NCI-H187 treated with DMSO at 0.1 percent for 48 hours (cell line): ENCODE results near the gene NECTIN4.
"Not testable (repeated sequence)": the region's sequence is repeated elsewhere in the genome, so short reads cannot be mapped to it uniquely, and the experiment has no call there.

Experiments
- DNase-seq: peaks from one replicate; lab custom pipeline; 2025; lab: John Stamatoyannopoulos, UW

NECTIN4 gene

DNA sequence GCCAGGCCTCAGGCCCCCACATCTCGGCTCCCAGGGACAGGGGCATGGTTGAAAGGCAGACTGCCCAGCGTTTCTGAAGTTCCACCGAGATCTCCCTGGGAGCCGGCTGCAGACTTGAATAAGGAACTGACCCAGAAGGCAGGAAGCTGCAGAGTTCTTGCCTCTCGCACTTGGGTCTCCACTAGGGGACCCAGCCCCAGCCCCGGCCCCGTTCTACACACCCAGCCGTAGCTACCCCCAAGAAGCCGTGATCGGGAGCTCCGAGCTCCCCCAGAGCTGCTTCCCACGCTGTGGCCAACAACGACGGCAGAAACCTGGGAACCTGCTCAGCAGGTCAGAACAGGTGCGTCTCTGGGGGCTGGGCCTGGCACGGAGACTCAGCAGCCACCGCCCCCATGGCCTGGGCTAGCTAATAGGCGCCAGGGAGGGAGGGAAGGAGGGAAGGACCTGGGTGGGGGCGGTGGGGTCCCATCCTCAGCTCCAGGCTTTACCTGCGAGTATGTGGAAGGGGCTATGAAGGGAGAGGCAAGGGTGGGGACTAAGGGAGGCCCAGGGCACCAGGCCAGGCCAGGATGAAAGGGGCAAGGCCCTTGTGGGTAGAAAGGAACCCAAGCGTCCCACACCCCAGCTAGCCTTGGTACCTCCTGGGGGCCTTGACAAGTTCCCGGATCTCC, at the start of gene NECTIN4:
Gene NECTIN4, minus strand, starts transcription at position 308 of the 674 bp plus-strand sequence. Its CDS starts 262 bp downstream, at position 46.
- DNase-seq, result no peak

DNA sequence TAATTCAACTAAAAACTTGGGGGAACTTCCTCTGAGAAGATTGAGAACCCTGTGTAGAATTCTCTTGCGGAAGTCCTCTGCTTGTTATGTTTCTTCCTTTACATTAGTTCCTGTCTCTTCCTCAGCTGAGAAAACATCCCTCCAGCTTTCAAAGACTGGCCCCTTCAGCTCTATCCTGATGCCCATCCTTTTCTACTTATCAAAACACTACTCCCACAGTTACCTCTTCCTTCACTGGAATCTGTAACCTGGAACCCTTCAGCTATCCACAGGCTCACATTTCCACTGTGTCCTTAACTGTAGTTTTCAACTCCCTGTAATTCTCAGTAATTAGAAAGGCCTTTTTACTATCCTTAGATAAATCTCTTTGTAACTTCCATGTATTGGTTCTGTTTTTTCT, 49.1 kb upstream of the NECTIN4 start:
- no peak for DNase-seq

DNA sequence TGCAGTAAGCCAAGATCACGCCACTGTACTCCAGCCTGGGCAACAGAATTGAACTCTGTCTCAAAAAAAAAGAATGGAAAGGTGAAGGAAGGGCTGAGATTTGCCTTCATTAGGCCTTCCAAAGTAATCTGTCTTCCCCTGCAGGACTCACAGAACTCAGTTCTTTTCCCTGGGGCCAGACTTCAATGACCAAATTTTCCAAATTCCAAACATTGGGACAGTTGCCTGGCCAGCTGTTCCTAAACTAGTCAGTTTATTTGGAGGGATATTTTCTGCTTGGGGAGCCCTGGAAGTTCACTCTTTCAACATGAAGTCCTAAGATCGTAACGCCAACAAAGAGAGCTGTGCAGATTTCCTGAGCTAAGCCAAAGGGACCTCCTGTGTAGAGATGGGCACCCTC, 48.5 kb upstream of the NECTIN4 start:
- DNase-seq, result no peak

DNA sequence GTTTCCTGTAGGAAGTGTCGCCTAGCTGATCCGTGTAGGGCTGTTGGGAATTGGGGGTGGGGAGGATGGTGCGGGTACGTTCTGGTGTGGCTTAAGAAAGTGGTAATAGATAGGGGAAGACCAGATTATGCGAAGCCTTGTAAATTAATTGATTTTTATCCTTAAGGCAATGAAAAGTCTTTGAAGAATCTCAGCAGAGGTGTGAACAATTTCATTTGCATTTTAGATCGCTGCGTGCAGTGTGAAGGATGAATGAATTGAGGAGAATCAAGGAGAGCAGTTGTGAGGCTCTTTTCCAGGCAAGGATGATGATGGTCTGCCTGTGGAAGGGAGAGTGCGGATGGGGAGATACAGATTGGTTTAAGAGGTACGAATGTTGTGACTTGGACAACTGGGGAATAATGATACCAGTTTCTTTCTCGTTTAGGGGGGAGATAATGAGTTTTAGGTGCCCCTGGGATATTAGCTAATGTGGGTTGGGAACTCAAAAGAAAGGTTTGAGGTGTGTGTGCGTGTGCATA, 43.9 kb upstream of the NECTIN4 start:
- DNase-seq, result no peak

DNA sequence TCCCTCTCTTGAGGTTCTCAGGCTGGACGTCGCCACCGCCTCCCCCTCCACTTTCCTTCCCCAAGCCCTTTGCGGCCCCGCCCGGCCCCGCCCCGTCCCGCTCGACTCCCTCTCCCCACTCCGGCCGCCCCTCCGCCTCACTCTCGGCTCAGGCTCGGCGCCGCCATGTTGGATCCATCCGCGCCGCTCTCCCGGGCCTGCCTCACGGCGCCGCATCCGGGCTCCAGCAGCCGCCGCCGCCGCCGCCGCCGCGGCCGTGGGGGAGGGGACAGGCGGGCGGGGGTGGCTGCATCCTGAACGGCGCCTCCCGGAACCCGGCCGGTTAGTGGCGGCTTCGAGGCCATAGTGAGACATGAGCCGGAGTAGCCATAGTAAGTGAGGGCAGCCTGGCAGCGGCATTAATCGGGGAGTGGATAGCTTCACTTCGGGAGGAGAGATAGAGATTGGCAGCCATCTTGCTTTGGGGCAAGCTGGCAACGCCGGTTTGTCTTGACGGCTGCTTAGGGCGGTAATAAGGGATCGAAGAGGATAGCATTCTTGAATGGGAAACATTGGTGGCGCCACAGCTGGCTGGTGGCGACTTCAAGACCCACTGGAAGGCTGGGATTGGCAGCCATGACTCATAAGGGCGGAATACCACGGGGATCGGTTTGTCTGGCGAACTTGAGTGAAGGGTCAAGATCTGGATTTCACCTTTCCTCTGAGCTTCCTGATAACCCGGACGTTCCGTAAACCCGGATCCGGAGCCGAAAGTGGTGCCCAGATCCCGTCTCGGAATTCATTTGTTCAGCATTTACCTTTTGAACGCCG, 43.3 kb upstream of the NECTIN4 start, which contains the start of gene DEDD:
Gene DEDD, minus strand, starts transcription at position 258 of the 810 bp plus-strand sequence. CDS start 8,205 bp downstream, outside the sequence.
- DNase-seq, result peak; percentile 100

DNA sequence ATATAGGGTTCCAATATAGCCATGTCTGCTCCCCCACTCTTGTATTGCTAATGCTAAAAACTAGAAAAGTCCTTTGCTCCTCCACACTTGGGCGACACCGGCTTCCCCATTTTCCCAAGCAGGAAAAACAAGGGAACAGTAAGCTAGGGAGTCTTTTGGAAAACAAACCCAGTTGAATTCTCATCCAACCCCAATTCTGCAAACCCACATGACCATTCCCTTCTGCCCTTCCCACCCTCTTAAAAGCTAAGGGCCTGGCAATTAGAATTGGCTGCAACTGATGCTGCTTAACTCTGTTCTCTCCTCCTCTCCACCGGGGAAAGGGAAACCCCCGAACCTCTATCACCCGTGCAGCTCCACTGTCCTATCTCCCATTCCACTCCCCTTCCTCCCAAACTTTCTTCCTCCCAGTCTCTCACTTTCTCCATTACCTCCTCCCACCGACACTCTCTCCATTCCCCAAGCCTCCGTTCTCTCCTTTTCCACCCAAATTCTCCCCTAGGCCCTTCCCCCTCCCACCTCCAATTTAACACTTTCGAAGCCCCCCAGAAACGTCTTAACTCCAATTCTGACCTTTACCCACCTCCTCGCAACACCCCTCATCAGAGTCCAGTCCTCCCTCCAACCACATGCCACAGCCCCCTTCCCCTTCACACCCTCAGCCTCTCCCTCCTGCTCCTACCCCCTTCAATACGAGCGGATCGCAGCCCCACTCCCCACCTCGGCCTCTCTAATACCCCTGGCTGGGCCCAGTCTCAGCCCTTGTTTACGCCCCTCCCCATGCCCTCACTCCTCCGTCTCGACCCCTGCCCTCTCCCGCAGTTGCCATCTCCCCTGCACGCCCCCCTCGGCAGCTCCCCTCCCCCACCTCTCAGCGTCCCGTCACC, 42.4 kb upstream of the NECTIN4 start:
- DNase-seq, result no peak

DNA sequence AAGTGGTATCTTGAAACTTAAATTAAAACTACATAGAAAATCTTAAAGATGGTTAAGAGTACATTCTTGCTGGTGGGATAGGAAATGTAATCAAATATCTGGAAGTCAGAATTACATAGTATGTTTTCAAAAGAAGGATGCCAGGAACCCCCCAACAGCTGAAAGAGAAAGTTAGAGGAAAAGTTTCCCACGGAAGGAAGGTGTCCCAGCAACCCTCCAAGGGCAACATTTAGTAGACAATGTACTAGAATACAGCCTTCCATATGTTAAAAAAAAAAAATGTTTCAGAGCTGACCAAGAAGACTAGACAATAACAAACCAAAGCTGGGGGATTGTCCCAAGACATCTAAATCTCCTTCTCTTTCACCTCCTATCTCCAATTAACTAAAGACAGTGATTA, 40.9 kb upstream of the NECTIN4 start:
- no peak for DNase-seq

DNA sequence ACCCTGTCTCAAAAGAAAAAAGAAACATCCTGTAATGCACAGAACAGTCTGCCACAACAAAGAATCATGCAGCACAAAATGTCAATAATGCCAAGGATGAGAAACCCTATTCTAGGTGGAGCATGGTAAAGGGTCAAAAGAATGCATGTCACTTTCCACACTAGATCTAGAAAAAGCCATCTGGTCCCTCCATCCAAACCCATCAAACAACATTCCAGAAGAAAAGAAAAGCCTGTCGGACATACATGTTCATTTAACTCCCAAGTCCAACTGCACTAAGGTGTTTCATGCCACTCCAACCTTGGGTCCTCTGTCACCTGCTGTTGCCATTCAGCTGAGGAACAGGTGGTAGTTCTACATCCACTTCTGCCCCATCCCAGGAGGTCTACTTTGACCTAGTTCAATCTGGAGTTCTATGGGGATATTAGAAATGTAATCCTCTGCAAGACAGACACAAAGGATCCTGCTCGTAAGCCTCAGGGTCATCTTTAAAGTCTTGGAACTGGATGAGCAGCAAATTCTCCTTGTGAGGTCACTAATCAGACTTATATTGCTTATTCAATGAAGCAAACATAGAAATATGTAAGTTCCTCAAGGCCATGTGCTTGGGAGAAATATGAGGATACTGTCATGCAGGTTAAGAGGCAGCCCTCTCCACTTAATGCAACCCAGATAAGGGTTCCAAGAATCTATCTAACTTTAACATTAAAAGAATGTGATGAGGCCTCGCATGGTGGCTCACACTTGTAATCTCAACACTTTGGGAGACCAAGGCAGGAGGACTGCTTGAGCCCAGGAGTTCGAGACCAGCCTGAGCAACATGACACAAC, 39.4 kb upstream of the NECTIN4 start:
- no peak for DNase-seq

DNA sequence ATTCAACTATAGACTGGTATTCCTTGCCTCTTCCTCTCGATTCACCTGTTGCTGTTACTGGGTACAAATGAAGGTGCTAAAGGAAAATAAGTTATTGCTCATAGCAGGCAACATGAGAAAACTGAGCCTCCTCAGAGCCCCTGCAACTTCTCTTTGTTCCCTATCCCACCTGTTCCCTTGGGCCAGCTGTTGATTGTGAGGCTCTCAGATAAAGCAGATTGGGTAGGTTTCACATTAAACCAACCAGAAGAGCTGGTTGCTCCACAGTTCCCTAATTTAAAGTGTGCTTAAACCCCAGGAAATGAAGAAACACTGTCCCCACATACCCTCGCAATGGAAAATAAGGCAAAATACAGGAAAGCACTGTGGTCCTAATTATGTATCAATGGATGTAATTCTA, 38.3 kb upstream of the NECTIN4 start:
- DNase-seq, result no peak

DNA sequence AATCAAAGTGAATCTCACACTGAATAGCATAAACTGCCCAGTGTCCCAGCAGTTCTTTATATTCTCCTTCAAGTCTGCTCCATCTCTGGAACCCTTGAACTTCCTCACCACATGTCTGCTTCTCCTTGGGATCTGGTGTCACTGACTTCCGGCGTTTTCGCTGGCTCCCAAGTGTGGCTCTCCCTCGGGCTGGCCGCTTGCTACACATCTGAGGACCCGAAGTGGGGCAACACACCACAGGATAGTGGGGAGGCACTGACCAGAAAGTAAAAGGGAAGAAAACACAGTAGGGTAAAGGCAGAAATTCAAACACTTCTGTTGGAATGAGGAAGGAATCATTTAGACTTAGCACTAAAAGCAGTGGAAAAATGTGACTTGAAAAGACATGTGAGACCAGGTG, 33.6 kb upstream of the NECTIN4 start:
- DNase-seq, result no peak

DNA sequence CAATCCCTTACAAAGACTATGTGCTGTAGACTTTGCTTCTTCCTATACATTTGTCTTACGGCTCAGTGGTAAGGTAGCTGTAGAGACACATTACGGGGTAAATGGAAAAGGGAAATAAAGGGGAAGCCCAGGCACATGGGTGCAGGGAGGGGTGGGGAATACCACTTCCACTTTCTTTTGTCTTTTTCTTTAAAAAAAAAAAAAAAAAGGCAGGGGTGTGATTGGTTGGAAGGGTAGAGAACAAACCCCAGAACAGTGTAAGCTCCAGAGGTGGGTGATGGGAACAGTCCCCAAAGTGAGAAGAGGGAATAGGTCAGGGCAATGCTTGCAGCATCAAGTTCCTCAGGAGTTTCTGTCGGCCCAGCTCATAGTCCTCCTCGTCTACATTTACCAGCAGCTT, 32.5 kb upstream of the NECTIN4 start:
- DNase-seq, result no peak

DNA sequence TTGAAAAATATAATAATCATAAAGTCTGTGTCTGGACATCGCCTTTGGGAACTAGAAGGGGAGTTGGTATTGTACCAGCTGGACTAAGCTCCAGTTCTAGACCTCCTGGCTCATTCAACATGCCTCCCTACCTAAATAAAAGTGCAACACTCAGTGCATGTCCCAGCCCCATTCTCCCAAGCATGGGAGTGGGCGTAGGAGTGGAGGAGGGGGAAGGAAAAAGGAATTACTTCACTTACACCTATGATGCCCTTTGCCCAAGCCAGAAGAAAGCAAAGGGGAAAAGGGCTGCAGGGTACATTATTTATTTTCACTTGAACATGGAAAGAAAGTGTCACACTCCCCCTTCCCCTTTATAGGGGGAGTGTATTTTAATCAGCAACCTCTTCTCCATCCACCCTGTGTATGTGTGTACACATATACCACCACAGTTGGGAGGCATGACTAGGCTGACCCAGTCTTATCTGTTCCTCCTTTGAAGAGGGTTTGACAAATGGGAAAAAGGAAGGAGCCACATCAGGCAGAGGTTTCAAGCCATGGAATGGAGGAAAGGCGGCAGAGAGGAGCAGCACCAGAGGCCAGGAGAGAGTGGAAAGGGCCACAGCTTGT, 31.8 kb upstream of the NECTIN4 start:
- DNase-seq, result no peak

DNA sequence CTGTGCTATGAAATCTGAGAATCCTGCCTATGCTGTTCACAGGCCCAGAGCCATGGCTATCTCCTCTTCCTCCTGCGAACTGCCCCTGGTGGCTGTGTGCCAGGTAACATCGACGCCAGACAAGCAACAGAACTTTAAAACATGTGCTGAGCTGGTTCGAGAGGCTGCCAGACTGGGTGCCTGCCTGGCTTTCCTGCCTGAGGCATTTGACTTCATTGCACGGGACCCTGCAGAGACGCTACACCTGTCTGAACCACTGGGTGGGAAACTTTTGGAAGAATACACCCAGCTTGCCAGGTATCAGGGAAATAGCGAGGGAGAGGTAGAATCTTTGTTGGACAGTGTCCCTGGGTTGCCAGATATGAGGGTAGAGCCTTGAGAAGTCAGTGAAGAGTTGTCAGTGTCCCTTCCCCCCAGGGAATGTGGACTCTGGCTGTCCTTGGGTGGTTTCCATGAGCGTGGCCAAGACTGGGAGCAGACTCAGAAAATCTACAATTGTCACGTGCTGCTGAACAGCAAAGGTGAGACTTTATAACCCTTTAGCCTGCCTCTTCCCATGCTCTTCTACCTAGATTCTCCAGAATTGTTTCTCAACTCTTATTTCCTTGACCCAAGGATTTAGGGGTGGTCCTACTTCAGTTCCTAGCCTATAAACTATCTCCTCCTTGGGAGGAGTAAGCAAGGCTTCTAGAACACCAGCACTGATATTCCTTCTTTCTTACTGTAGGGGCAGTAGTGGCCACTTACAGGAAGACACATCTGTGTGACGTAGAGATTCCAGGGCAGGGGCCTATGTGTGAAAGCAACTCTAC, 29.9 kb upstream of the NECTIN4 start:
- DNase-seq, result no peak

DNA sequence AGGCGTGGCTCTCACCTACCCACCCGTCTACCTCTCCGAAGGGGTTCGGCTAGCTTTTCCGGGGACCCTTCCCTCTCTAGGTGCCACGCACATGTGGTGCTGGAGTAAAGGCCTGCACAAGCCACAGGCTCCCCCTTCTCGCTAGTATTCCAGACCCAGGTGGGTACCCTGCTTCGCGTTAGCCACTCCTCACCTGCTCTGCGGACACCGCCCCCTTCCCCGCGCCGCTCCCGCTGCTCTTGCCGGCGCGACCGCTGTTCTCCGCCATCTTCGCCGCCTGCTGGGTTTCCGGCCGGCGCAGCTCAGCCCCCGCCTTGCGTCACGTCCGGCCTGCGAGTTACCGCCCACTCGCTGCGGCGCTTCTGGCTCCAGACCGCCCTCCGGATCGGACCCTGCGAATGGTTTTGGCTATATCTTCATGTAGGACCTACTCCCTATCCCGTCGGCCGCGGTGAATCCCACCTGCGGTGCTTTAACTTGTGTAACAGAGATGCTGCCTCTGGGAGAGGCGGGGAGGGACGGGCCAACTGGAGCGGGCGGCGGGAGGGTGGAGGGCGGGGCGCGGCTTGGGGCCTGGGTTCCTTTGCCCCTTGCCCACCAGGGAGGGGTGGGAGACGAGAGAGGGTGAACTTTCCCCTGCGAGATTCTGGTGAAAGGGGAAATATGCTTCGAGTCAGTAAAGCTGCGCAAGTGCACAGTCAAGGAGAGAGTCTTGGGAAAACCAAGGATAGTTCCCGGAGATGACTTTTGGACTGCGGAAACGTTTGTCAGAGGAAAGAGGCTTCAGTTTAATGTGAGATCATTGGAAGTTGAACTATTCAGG, 28.6 kb upstream of the NECTIN4 start, which contains the start of the genes NIT1 and PFDN2:
Gene NIT1, plus strand, starts transcription at position 347 of the 823 bp plus-strand sequence. Its CDS starts 72 bp downstream, at position 419.
Gene PFDN2, minus strand, starts transcription at position 279 of the 823 bp plus-strand sequence. Its CDS starts 11 bp downstream, at position 268.
- DNase-seq, result peak; percentile 52

DNA sequence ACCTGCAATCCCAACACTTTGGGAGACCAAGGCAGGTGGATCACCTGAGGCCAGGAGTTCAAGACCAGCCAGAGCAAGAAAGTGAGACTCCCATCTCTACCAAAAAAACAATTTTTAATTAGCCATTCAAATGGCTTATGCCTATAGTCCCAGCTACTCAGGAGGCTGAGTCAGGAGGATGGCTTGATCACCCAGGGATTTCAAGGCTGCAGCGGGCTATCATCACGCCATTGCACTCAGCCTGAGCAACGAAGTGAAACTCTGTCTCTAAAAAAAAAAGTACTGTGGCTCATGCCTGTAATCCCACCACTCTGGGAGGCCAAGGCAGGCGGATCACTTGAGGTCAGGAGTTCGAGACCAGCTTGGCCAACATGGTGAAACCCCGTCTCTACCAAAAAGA, 26.6 kb upstream of the NECTIN4 start:
- not testable (repeated sequence) for DNase-seq

DNA sequence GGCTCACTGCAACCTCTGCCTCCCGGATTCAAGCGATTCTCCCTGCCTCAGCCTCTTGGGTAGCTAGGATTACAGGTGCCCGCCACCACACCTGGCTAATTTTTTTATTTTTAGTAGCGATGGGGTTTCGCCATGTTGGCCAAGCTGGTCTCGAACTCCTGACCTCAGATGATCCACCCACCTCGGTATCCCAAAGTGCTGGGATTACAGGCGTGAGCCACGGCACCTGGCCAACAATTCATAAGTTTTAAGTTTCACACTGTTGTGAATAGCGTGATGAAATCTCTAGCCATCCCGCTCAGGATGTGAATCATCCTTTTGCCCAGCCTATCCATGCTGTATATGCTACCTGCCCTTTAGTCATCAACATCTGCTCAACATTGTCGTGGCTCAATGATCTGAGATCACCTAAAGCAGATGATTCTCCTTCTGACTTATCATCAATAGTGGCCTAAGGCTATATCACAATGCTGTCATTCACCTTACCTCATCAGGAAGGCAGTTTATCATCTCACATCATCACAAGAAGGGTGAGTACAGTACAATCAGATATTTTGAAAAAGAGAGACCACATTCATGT, 25.9 kb upstream of the NECTIN4 start:
- no peak for DNase-seq

DNA sequence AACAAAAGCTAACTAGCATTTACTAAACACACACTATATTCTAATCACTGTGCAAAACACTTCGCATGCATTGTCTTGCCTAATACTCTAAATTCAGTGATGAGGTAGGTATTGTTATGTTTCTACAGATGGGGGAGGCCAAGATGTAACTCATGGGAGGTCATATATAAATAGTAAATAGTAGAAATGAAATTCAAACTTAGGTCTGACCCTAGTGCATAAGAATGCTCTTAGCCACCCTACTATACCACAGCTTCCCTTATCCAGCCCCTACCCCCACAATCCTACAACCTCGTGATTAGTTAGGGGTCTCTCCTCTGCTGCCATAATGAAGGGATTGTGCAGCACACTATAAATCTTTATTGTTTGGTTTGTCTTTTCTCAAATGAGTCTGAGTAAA, 25.2 kb upstream of the NECTIN4 start:
- DNase-seq, result no peak

DNA sequence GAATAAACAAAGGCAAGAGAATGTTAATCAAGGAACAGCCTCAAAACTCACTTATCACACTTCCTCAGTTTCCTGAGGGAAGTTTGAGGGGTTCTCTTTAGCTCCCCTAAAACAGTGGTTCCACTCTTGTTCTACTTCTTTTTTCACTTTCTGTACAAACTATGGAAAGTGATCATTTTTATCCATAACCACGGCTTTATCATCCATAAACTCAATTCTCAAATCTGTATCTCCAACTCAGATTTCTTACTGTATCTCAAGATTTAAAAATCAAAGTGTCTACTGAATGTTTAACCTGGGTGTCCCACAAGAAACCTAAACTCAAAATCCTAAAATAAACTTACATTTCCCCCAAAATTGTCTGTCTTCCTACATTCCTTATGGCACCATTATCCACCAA, 24.6 kb upstream of the NECTIN4 start:
- no peak for DNase-seq
